Measurements from ENCODE around the gene IYD. TPM values are rescaled to one million over a fixed set of nuclear protein-coding genes. Genes with fewer than 3 reads are reported as not detected.

The IYD gene
- polyA plus RNA-seq, 1 donor (not counting 4 experiments of a cell fraction or from before 2014, with no cell fraction given) = not detected

DNA sequence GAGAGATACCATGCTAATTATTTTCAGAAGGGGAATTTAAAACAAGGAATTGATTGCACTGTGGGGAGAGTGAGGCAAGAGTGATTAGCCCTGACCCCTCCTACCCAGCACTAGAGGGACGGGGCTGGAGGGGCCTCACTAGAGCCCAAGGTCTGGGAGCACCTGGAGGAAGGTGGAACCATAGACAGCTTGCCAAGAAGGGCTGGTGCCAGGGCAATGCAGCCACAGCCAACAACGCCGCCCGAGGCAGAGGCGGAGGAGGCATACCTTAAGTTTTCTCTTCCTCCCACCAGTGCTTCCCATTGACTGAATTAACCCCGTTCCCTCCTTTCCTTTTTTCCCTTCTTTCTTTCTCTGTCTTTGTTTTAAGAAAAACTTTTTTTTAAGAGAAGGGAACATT is 40.0 kb downstream of the IYD start:
- Histone ChIP-seq H3K4me2 (ENCODE audit: control insufficient read depth, extremely low read depth, insufficient read depth, low read depth, low read length) (peak overlapping the region; percentile 28), H4K20me1 (ENCODE audit: control insufficient read depth, extremely low read depth, insufficient read depth, low read length) (no peaks in the 10 kb centered on the region), H3K36me3 (ENCODE audit: control insufficient read depth in 2 of 2, extremely low read depth in 1 of 2, insufficient read depth in 2 of 2, low read length in 2 of 2) (no peaks in the 10 kb centered on the region), H3K27me3 (ENCODE audit: control insufficient read depth, extremely low read depth, insufficient read depth, low read length) (peaks cover 2% of the 10 kb centered on the region), H3K4me3 (ENCODE audit: control insufficient read depth in 2 of 3, extremely low read depth in 1 of 3, insufficient read depth in 2 of 3, low read depth in 1 of 3, low read length in 3 of 3) (no peak overlapping the region), H3K27ac (ENCODE audit: control insufficient read depth, insufficient read depth, low read length) (no peak overlapping the region), H2AFZ (ENCODE audit: control insufficient read depth, low read length) (no peak overlapping the region), H3K79me2 (ENCODE audit: control insufficient read depth, insufficient read depth, low read length) (no peaks in the 10 kb centered on the region), H3K4me1 (ENCODE audit: control insufficient read depth, extremely low read depth, insufficient read depth, low read length) (peaks cover 12% of the 10 kb centered on the region), H3K9me3 (ENCODE audit: control insufficient read depth, low read depth, low read length) (no peaks in the 10 kb centered on the region), H3K9me1 (ENCODE audit: control insufficient read depth, extremely low read depth, insufficient read depth, low read length) (no peaks in the 10 kb centered on the region), H3K9ac (ENCODE audit: control insufficient read depth, extremely low read depth, insufficient read depth, low read length) (no peak overlapping the region)
- TF ChIP-seq, protein P1, sequence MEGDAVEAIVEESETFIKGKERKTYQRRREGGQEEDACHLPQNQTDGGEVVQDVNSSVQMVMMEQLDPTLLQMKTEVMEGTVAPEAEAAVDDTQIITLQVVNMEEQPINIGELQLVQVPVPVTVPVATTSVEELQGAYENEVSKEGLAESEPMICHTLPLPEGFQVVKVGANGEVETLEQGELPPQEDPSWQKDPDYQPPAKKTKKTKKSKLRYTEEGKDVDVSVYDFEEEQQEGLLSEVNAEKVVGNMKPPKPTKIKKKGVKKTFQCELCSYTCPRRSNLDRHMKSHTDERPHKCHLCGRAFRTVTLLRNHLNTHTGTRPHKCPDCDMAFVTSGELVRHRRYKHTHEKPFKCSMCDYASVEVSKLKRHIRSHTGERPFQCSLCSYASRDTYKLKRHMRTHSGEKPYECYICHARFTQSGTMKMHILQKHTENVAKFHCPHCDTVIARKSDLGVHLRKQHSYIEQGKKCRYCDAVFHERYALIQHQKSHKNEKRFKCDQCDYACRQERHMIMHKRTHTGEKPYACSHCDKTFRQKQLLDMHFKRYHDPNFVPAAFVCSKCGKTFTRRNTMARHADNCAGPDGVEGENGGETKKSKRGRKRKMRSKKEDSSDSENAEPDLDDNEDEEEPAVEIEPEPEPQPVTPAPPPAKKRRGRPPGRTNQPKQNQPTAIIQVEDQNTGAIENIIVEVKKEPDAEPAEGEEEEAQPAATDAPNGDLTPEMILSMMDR (optimal IDR thresholded peaks at IDR 0.05 in 1 of 3, IDR thresholded peaks at IDR 0.05 in 1 of 3, conservative IDR thresholded peaks at IDR 0.05 in 1 of 3; ENCODE audit: extremely low read depth in 1 of 3, insufficient read depth in 2 of 3, low read length in 3 of 3) = peak in 1 of 3 experiments; percentile 15
- no peak for TF ChIP-seq EZH2 (IDR thresholded peaks at IDR 0.05; ENCODE audit: low read length)
- FAIRE-seq (peak; percentile 76), DNase-seq (ENCODE audit: low read depth, low spot score) (no peak)
- dilution Hi-C loops (cut with MboI; ENCODE audit: extremely low pct_ligation_motif_present, low sequenced_read_pairs) = no loop called here

DNA sequence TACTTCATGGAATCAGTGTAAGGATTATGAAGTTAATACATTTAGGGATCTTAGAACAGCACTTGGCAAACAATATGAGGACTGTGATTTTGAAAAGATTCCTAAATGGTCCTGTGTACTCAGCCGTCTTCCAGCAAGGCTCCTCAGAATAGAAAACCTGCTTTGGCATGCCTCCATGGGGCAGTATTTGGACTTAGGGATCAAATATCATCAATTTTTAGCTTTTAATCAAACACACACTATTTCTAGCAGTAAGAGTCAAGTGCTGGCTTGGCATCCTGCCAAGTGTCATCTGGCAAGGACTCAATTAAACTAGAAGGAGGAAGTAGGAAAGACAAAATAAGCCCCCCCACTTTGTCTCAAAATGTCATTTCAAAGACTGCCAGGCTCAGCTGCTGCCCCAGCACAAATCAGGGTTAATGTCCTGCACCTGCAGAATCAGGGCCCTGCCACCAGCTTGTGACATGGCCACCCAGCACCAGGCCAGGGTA is 40.8 kb downstream of the IYD start:
- no peaks in the 10 kb centered on the region for H3K9me3 ChIP-seq (ENCODE audit: control insufficient read depth, low read depth, low read length)
- H3K36me3 ChIP-seq (ENCODE audit: control insufficient read depth in 2 of 2, extremely low read depth in 1 of 2, insufficient read depth in 2 of 2, low read length in 2 of 2) = no peaks in the 10 kb centered on the region
- H3K4me3 ChIP-seq (ENCODE audit: control insufficient read depth in 2 of 3, extremely low read depth in 1 of 3, insufficient read depth in 2 of 3, low read depth in 1 of 3, low read length in 3 of 3) = no peak overlapping the region
- DNase-seq (ENCODE audit: low read depth, low spot score) (no peak), FAIRE-seq (peak; percentile 51)
- no peaks in the 10 kb centered on the region for H3K79me2 ChIP-seq (ENCODE audit: control insufficient read depth, insufficient read depth, low read length)
- no peak overlapping the region for H2AFZ ChIP-seq (ENCODE audit: control insufficient read depth, low read length)
- no peaks in the 10 kb centered on the region for H3K9me1 ChIP-seq (ENCODE audit: control insufficient read depth, extremely low read depth, insufficient read depth, low read length)
- H3K27ac ChIP-seq (ENCODE audit: control insufficient read depth, insufficient read depth, low read length) = no peak overlapping the region
- peaks cover 12% of the 10 kb centered on the region for H3K4me1 ChIP-seq (ENCODE audit: control insufficient read depth, extremely low read depth, insufficient read depth, low read length)
- no peak overlapping the region for H3K9ac ChIP-seq (ENCODE audit: control insufficient read depth, extremely low read depth, insufficient read depth, low read length)
- no peak overlapping the region for H3K4me2 ChIP-seq (ENCODE audit: control insufficient read depth, extremely low read depth, insufficient read depth, low read depth, low read length)
- H3K27me3 ChIP-seq (ENCODE audit: control insufficient read depth, extremely low read depth, insufficient read depth, low read length) = peaks cover 4% of the 10 kb centered on the region
- H4K20me1 ChIP-seq (ENCODE audit: control insufficient read depth, extremely low read depth, insufficient read depth, low read length) = no peaks in the 10 kb centered on the region
- TF ChIP-seq EZH2 (IDR thresholded peaks at IDR 0.05; ENCODE audit: low read length) = no peak
- TF ChIP-seq, protein P1 (optimal IDR thresholded peaks at IDR 0.05 in 1 of 3, IDR thresholded peaks at IDR 0.05 in 1 of 3, conservative IDR thresholded peaks at IDR 0.05 in 1 of 3; ENCODE audit: extremely low read depth in 1 of 3, insufficient read depth in 2 of 3, low read length in 3 of 3) = no peak
- dilution Hi-C loops (cut with MboI; ENCODE audit: extremely low pct_ligation_motif_present, low sequenced_read_pairs) = no loop called here
